HepG2 (cell line): ENCODE measurements around the gene PIEZO1. TPM values are rescaled to one million over a fixed set of nuclear protein-coding genes. Genes with fewer than 3 reads are reported as not detected.

Experiments used
- AKAP8 ChIP-seq: sonication (generic); formaldehyde crosslinking; IDR thresholded peaks from 2 replicates; pipeline ENCODE4 v1.5.1; 2020; ENCODE audit warnings: mild to moderate bottlenecking, missing genetic modification reagents
- BHLHE40 ChIP-seq: IDR thresholded peaks from 2 replicates; pipeline ENCODE4 v1.6.1; 2011; ENCODE audit warnings: low read length, improper control_type of control experiment
- ELF4 ChIP-seq: sonication (generic); formaldehyde crosslinking; IDR thresholded peaks from 2 replicates; pipeline ENCODE4 v1.5.0; 2020; ENCODE audit warnings: missing genetic modification reagents, mild to moderate bottlenecking, moderate library complexity, borderline replicate concordance
- FOSL2 ChIP-seq: sonication (generic); formaldehyde crosslinking; IDR thresholded peaks from 2 replicates; pipeline ENCODE4 v1.4.0; 2020; ENCODE audit warnings: missing genetic modification reagents
- FOXK1 ChIP-seq: sonication (generic); formaldehyde crosslinking; IDR thresholded peaks from 2 replicates; pipeline ENCODE4 v1.4.0; 2020; ENCODE audit warnings: low read depth, missing genetic modification reagents, borderline replicate concordance
- GFI1 ChIP-seq: sonication (generic); formaldehyde crosslinking; IDR thresholded peaks from 2 replicates; pipeline ENCODE4 v1.5.0; 2020; ENCODE audit warnings: missing genetic modification reagents, mild to moderate bottlenecking, borderline replicate concordance
- PHF8 ChIP-seq: sonication (generic); formaldehyde crosslinking; IDR thresholded peaks from 2 replicates; pipeline ENCODE4 v1.5.0; 2020; ENCODE audit warnings: missing genetic modification reagents
- SIN3B ChIP-seq: fragments of 150-350 bp; IDR thresholded peaks from 2 replicates; pipeline ENCODE4 v1.6.1; 2014; ENCODE audit warnings: low read length
- SOX6 ChIP-seq, 2 experiments: fragments of 450-650 bp in 1 of 2; sonication (generic) in 1 of 2; formaldehyde crosslinking in 1 of 2; IDR thresholded peaks; 2 replicates each; pipeline versions ENCODE4 v1.4.0 to v1.6.1; 2017 to 2020; ENCODE audit warnings: antibody characterized with exemption in 1 of 2, mild to moderate bottlenecking in 1 of 2, missing genetic modification reagents in 1 of 2
- ZNF350 ChIP-seq: sonication (generic); formaldehyde crosslinking; IDR thresholded peaks from 2 replicates; pipeline ENCODE4 v1.4.0; 2020; ENCODE audit warnings: mild to moderate bottlenecking, low read depth, missing genetic modification reagents, borderline replicate concordance
- ZNF788 ChIP-seq: sonication (generic); formaldehyde crosslinking; IDR thresholded peaks from 2 replicates; pipeline ENCODE4 v1.5.0; 2020; ENCODE audit warnings: mild to moderate bottlenecking, missing genetic modification reagents, borderline replicate concordance
- ZNF792 ChIP-seq: IDR thresholded peaks from 2 replicates; pipeline ENCODE4 v1.6.1; 2016
- polyA plus RNA-seq, 8 experiments: library from polyadenylated mRNA; depleted of rRNA in 3 of 8; stranded (reverse) in 7 of 8; unstranded in 1 of 8; fragments of >200 nt; fragmentation: Illumina TruSeq in 4 of 8; extraction: Trizol in 4 of 8; gene quantifications; 2 replicates each; pipeline versions ENCODE4 v1.2.1 to v1.2.3, GENCODE V29; 2011 to 2016; ENCODE audit warnings: low read depth in 4 of 8, missing spikeins in 1 of 8, mixed read lengths in 1 of 8; ENCODE audit not compliant: insufficient read depth in 1 of 8
- total RNA-seq, 5 experiments: library from RNA; depleted of rRNA; stranded (reverse); fragments of >200 nt; fragmentation: Illumina TruSeq; extraction: Trizol; gene quantifications; 2 replicates each; pipeline ENCODE4 v1.2.3, GENCODE V29; 2016; ENCODE audit warnings: low read depth in 1 of 5
- TF ChIP-seq, protein P1 (sequence below): sonication (generic); formaldehyde crosslinking; IDR thresholded peaks from 2 replicates; pipeline ENCODE4 v1.4.0; 2020; ENCODE audit warnings: missing genetic modification reagents
- TF ChIP-seq, protein P2 (sequence below): sonication (generic); formaldehyde crosslinking; IDR thresholded peaks from 2 replicates; pipeline ENCODE4 v1.5.0; 2020; ENCODE audit warnings: mild to moderate bottlenecking, missing genetic modification reagents, borderline replicate concordance
- TF ChIP-seq, protein P3 (sequence below): IDR thresholded peaks from 2 replicates; pipeline ENCODE4 v1.6.1; 2012; ENCODE audit warnings: low read depth, low read length, improper control_type of control experiment

PIEZO1 gene
- total and polyA plus RNA-seq, 2 of the 13 experiments (the other 11 are each of a cell fraction or from before 2014, with no cell fraction given) = 67.9 to 85.0 TPM

DNA sequence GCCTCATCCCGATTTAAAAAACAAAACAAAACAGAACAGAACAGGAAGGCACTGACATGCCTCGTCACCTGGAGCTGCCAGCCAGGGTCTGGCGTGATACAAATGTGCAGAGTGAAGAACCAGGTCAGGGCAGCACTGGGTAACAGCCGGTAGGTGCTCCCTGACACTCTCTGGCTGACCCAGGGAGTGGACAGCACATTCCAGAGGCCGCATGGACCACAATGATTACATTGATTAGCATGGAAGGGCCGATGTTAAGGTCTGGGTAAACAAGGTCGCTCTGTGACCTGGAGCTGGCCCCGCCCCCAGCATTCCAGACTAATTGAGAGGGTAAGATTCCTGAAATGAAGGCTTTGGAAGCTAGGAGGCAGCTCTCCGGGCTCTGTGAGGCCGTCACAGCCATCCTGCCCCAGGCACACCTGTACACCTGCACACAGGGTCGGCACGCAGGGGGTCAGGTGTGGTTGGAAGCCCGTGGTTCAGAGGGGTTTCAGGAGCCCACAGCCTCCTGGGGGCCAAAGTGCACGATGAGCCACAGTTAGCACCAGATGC, 21.4 kb downstream of the PIEZO1 start (continued):
- peak; percentile 91 for TF ChIP-seq AKAP8
- TF ChIP-seq SOX6 (IDR thresholded peaks at IDR 0.05) = no peak
- peak; percentile 87 for TF ChIP-seq SOX6 (CRISPR knock-in tag; IDR thresholded peaks at IDR 0.05)
- TF ChIP-seq SIN3B = peak; percentile 66; the same call in 1 of the 2 replicates
- TF ChIP-seq ZNF792 (CRISPR knock-in tag) = peak; percentile 94
- TF ChIP-seq, protein P1, sequence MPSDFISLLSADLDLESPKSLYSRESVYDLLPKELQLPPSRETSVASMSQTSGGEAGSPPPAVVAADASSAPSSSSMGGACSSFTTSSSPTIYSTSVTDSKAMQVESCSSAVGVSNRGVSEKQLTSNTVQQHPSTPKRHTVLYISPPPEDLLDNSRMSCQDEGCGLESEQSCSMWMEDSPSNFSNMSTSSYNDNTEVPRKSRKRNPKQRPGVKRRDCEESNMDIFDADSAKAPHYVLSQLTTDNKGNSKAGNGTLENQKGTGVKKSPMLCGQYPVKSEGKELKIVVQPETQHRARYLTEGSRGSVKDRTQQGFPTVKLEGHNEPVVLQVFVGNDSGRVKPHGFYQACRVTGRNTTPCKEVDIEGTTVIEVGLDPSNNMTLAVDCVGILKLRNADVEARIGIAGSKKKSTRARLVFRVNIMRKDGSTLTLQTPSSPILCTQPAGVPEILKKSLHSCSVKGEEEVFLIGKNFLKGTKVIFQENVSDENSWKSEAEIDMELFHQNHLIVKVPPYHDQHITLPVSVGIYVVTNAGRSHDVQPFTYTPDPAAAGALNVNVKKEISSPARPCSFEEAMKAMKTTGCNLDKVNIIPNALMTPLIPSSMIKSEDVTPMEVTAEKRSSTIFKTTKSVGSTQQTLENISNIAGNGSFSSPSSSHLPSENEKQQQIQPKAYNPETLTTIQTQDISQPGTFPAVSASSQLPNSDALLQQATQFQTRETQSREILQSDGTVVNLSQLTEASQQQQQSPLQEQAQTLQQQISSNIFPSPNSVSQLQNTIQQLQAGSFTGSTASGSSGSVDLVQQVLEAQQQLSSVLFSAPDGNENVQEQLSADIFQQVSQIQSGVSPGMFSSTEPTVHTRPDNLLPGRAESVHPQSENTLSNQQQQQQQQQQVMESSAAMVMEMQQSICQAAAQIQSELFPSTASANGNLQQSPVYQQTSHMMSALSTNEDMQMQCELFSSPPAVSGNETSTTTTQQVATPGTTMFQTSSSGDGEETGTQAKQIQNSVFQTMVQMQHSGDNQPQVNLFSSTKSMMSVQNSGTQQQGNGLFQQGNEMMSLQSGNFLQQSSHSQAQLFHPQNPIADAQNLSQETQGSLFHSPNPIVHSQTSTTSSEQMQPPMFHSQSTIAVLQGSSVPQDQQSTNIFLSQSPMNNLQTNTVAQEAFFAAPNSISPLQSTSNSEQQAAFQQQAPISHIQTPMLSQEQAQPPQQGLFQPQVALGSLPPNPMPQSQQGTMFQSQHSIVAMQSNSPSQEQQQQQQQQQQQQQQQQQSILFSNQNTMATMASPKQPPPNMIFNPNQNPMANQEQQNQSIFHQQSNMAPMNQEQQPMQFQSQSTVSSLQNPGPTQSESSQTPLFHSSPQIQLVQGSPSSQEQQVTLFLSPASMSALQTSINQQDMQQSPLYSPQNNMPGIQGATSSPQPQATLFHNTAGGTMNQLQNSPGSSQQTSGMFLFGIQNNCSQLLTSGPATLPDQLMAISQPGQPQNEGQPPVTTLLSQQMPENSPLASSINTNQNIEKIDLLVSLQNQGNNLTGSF = peak; percentile 40; the same call in 1 of the 2 replicates
- TF ChIP-seq ELF4 (CRISPR knock-in tag) = no peak
- TF ChIP-seq ZNF350 = 0 out of 2 replicates have a peak, but pooled peaks have one; percentile 44
- TF ChIP-seq, protein P2, sequence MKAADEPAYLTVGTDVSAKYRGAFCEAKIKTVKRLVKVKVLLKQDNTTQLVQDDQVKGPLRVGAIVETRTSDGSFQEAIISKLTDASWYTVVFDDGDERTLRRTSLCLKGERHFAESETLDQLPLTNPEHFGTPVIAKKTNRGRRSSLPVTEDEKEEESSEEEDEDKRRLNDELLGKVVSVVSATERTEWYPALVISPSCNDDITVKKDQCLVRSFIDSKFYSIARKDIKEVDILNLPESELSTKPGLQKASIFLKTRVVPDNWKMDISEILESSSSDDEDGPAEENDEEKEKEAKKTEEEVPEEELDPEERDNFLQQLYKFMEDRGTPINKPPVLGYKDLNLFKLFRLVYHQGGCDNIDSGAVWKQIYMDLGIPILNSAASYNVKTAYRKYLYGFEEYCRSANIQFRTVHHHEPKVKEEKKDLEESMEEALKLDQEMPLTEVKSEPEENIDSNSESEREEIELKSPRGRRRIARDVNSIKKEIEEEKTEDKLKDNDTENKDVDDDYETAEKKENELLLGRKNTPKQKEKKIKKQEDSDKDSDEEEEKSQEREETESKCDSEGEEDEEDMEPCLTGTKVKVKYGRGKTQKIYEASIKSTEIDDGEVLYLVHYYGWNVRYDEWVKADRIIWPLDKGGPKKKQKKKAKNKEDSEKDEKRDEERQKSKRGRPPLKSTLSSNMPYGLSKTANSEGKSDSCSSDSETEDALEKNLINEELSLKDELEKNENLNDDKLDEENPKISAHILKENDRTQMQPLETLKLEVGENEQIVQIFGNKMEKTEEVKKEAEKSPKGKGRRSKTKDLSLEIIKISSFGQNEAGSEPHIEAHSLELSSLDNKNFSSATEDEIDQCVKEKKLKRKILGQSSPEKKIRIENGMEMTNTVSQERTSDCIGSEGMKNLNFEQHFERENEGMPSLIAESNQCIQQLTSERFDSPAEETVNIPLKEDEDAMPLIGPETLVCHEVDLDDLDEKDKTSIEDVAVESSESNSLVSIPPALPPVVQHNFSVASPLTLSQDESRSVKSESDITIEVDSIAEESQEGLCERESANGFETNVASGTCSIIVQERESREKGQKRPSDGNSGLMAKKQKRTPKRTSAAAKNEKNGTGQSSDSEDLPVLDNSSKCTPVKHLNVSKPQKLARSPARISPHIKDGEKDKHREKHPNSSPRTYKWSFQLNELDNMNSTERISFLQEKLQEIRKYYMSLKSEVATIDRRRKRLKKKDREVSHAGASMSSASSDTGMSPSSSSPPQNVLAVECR (CRISPR knock-in tag) = peak; percentile 85; the same call in 1 of the 2 replicates
- peak; percentile 97 for TF ChIP-seq GFI1 (CRISPR knock-in tag)
- peak; percentile 93; the same call in 1 of the 2 replicates for TF ChIP-seq ZNF788
- TF ChIP-seq BHLHE40 = 0 out of 2 replicates have a peak, but pooled peaks have one; percentile 3
- TF ChIP-seq PHF8 (CRISPR knock-in tag) = peak; percentile 32; the same call in 1 of the 2 replicates
- TF ChIP-seq FOXK1 (CRISPR knock-in tag) = peak; percentile 89; the same call in 1 of the 2 replicates
- TF ChIP-seq, protein P3, sequence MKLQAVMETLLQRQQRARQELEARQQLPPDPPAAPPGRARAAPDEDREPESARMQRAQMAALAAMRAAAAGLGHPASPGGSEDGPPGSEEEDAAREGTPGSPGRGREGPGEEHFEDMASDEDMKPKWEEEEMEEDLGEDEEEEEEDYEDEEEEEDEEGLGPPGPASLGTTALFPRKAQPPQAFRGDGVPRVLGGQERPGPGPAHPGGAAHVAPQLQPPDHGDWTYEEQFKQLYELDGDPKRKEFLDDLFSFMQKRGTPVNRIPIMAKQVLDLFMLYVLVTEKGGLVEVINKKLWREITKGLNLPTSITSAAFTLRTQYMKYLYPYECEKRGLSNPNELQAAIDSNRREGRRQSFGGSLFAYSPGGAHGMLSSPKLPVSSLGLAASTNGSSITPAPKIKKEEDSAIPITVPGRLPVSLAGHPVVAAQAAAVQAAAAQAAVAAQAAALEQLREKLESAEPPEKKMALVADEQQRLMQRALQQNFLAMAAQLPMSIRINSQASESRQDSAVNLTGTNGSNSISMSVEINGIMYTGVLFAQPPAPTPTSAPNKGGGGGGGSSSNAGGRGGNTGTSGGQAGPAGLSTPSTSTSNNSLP = peak; percentile 100
- peak; percentile 69 for TF ChIP-seq FOSL2 (CRISPR knock-in tag)
